C4-2B (cell line): ENCODE results near the gene SRGAP2C.
"Not testable (repeated sequence)": the region's sequence is repeated elsewhere in the genome, so short reads cannot be mapped to it uniquely, and the experiment has no call there.

Source experiments
- ZFX ChIP-seq: fragments of 450-650 bp; IDR thresholded peaks from 2 replicates; pipeline ENCODE4 v1.6.1; 2017
- TF ChIP-seq, protein P1 (sequence below): fragments of 450-650 bp; conservative IDR thresholded peaks from 2 replicates; pipeline ENCODE4 v1.5.1; 2017; ENCODE audit warnings: mild to moderate bottlenecking

DNA sequence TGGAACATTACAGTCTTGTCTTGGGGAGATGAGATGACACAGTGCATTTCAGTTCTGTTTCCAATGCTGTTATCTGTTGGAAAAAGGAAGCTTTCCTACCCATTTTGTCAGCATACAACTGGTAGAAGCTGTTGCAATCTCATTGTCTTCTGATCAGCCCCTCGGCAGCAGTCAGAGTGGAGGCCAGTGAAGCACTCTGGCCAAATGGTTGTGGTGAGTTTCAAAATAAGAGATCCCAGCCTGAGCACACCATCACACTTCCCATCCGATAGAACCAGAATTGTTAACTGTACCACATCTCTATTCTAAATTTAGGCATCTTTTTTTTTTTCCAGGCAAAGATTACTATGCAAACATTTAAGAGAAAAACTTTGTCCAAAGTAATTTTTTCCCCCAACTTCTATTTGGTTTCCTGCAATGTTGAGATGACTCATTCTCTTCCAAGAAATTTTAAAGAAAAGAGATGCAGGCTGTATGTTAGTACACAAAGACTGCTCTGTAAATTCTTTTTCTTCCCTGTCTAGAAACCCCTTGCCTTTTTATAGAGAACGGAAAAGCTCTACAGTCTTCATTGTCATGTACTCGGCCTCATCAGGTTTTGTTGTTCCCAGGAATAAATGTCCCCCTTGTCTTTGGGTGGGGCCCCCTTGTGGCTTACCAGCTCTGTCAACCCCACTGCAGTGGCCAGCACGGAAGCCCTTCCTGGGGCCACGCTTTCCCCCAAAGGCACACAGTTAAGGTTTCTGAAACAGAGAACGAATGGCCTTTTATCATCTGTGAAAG lies 176.9 kb downstream of the SRGAP2C start:
- TF ChIP-seq, protein P1, sequence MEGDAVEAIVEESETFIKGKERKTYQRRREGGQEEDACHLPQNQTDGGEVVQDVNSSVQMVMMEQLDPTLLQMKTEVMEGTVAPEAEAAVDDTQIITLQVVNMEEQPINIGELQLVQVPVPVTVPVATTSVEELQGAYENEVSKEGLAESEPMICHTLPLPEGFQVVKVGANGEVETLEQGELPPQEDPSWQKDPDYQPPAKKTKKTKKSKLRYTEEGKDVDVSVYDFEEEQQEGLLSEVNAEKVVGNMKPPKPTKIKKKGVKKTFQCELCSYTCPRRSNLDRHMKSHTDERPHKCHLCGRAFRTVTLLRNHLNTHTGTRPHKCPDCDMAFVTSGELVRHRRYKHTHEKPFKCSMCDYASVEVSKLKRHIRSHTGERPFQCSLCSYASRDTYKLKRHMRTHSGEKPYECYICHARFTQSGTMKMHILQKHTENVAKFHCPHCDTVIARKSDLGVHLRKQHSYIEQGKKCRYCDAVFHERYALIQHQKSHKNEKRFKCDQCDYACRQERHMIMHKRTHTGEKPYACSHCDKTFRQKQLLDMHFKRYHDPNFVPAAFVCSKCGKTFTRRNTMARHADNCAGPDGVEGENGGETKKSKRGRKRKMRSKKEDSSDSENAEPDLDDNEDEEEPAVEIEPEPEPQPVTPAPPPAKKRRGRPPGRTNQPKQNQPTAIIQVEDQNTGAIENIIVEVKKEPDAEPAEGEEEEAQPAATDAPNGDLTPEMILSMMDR, result not testable (repeated sequence)
- TF ChIP-seq ZFX, result not testable (repeated sequence)
